MG63 (cell line): Measurements from ENCODE around the gene FAM3B. TPM values are rescaled to one million over a fixed set of nuclear protein-coding genes. Genes with fewer than 3 reads are reported as not detected.

Experiments
- DNase-seq: peaks from one replicate; pipeline ENCODE4 v3.0.0-alpha.2; 2020
- H3K27me3 ChIP-seq: fragments of 250-450 bp; sonication (Bioruptor Pico); 2 replicates; pipeline ENCODE4 v1.5.1; 2020; ENCODE audit warnings: mild to moderate bottlenecking, moderate library complexity
- H3K36me3 ChIP-seq: fragments of 250-450 bp; sonication (Bioruptor Pico); 2 replicates; pipeline ENCODE4 v1.5.1; 2020; ENCODE audit warnings: mild to moderate bottlenecking, moderate library complexity
- H3K4me3 ChIP-seq: fragments of 250-450 bp; sonication (Bioruptor Pico); 2 replicates; pipeline ENCODE4 v1.5.1; 2020; ENCODE audit warnings: mild to moderate bottlenecking, moderate library complexity
- H3K9me3 ChIP-seq: fragments of 250-450 bp; sonication (Bioruptor Pico); 2 replicates; pipeline ENCODE4 v1.5.1; 2020; ENCODE audit warnings: mild to moderate bottlenecking, moderate library complexity
- total RNA-seq: library from RNA; depleted of rRNA; stranded (reverse); fragments of >200 nt; shearing (Covaris generic); gene quantifications from 2 replicates; pipeline ENCODE4 v1.2.3, GENCODE V29; 2014; ENCODE audit warnings: low replicate concordance

The FAM3B gene
- total RNA-seq, 1 experiment from 2014 or later = not detected

DNA sequence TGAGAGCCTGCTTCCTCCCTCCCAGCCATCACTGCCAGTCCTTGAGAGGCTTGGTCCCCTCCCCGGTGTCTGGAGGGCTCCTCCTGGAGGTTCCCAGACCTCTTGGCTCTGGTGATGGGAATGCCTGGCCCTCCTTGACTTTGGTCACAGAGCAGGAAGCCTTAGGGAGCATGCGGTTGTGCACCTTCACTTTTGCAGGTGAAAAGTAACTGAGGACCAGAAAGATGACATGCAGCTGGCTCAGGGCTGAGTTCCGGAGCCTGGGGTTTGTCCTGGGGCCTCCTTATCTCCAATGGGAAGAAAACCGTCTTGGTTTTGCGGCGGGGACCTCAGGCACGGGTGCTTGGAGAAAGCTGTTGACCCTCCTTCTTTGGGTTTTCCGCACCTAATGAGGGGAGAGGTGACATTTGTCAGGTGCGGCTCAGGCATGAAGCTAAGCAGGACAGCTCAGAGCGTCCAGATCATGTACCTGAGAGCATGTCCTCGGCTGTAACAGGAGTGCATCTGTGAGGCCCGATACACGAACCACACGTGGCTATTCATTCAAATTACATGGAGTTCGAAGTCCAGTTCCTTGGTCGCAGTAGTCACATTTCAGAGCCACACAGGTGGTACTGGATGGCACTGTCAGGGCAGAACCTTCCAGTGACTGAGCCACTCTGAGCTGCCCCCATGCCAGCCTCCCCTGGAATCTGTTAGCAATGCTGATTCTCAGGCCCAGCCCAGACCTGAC, 44.6 kb downstream of the FAM3B start:
- Histone ChIP-seq H3K4me3 (no peak overlapping the region), H3K27me3 (peaks cover 2% of the 10 kb centered on the region; the same call in 1 of the 2 replicates), H3K36me3 (no peaks in the 10 kb centered on the region), H3K9me3 (no peaks in the 10 kb centered on the region)
- DNase-seq = no peak

DNA sequence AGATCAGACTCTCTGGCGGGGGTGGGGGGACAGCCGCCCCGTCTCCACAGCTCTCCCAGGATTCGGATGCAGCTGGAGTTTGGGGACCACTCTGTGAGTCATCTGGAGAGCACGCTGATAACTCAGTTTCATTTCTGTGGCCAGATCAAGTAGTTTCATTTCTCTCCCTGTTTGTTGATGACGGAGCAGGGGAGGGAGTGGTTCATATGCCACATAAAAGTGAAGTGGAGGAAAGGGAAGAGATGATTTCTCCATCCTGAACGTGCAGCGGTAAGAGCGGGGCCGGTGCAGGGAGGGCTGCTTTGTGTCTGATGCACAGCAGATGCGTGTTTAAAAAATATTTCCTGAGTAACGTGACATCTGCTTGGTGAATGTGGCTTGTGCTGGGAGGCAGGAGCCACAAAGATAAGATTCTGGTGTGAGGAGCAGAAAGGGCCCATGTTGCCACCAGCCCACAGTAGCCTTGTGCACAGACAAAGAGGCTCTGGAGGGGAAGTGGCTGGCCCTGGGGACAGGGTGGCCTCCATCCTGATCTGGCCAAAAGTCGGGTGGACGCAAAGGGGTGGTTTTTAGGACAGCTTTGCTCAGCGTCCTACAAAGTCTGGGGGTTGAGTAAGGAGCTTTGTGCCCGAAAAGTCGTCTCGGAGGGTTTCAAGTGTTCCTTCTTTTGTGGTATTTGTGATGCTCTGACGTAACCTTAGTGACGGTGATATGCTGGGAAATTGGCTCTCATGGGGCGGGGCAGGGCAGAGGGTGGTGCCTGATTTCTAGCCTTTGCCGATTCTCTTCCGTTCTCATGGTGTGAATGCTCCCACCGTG, 45.4 kb downstream of the FAM3B start, which contains the start of gene MX2:
Gene MX2 (plus strand): TSS at position 242 of the 819 bp plus-strand sequence. CDS start 14,880 bp downstream, outside the sequence.
- Histone ChIP-seq H3K36me3 (no peaks in the 10 kb centered on the region), H3K9me3 (no peaks in the 10 kb centered on the region), H3K27me3 (no peaks in the 10 kb centered on the region), H3K4me3 (peak within 1 kb of the TSS; percentile 15)
- peak; percentile 30 for DNase-seq

DNA sequence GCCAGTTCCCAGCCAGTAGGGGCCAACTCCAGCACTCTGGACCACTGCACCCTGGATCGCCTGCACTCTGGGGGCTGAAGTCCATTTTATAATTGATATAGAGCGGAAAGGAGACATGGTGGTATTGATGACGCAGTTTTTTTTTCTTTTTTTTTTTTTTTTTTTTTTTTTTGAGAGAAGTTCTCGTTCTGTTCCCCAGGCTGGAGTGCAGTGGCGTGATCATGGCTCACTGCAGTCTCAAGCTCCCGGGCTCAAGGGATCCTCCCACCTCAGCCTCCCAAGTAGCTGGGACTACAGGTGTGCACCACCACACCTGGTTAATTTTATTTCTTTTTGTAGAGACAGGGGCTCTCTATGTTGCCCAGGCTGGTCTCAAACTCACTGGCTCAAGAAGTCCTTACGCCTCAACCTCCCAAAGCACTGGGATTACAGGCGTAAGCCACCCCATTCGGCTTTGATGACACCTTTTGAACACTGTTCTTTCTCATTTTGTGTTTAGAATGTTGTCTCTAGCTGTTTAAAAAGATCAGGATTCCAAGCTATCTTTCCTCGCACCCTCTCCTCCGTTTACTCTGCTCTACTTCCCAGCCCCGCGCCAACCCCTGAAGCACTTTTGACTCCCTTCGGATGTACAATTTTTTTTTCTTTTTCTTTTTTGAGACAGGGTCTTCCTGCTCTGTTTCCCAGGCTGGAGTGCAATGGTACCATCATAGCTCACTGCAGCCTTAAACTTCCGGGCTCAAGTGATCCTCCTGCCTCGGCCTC, 46.2 kb downstream of the FAM3B start:
- H3K9me3 ChIP-seq = no peaks in the 10 kb centered on the region
- no peaks in the 10 kb centered on the region for H3K36me3 ChIP-seq
- H3K27me3 ChIP-seq = no peaks in the 10 kb centered on the region
- DNase-seq = no peak
- no peak overlapping the region for H3K4me3 ChIP-seq

DNA sequence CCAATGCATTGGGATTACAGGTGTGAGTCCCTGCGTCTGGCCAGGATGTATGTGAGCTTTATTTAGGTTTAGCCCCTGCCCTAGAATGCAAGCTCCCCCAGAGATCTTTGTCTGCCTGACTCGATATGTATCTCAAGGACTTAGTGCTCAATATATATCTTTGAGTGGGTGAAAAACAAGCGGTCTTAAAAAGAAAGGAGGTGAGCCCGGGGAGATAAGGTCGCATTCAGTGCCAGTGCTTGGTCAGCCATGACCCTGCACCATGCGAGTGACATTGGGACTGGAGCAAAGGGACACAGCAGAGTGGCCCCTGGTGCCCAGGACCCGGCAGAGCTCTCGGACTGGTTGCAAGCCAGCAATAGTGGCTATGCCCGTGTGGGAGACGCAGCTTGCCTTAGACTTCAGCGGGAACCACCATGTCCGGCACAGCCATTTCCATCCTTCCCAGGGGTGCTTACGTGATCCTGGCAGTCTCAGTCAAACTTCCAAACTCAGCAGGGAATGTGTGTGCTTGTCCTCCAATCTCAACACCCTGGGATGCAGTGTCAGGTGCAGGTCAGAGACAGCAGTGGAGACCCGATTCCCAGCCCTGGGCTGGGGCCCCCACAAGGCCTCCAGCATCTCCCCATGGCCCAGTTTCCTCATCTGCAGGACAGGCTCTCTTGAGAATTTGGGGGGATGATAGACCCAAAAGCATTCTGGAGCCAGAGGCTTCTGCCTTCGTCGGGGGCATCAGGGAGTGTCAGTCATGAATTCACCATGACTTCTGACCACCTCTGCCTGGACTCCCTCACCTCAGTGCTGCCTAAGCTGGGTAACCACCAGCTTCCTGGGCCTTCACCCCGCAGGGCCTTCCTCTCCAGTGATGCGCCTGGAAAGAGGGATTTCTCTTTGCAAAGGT, 47.0 kb downstream of the FAM3B start:
- H3K9me3 ChIP-seq = no peaks in the 10 kb centered on the region
- H3K4me3 ChIP-seq = no peak overlapping the region
- DNase-seq = no peak
- H3K27me3 ChIP-seq = no peaks in the 10 kb centered on the region
- H3K36me3 ChIP-seq = no peaks in the 10 kb centered on the region

DNA sequence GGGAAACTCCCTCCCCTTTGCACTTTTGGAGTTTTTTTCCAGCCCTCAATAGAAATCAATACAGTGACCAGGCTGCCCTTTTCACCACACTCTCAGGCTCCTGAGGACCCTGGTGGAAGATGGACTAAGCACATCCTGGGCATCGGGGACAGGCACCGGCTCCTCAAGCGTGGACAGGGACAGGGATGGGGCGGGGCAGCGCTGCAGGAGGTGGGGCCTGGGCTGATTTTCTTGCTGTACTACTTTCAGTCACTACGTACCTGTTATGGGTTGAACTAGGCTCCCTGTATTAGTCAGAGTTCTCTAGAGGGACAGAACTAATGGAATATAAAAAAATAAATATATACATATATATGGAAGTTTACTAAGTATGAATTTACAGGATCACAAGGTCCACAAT, 47.7 kb downstream of the FAM3B start:
- H3K4me3 ChIP-seq = no peak overlapping the region
- no peak for DNase-seq
- H3K27me3 ChIP-seq = no peaks in the 10 kb centered on the region
- H3K36me3 ChIP-seq = no peaks in the 10 kb centered on the region
- no peaks in the 10 kb centered on the region for H3K9me3 ChIP-seq

DNA sequence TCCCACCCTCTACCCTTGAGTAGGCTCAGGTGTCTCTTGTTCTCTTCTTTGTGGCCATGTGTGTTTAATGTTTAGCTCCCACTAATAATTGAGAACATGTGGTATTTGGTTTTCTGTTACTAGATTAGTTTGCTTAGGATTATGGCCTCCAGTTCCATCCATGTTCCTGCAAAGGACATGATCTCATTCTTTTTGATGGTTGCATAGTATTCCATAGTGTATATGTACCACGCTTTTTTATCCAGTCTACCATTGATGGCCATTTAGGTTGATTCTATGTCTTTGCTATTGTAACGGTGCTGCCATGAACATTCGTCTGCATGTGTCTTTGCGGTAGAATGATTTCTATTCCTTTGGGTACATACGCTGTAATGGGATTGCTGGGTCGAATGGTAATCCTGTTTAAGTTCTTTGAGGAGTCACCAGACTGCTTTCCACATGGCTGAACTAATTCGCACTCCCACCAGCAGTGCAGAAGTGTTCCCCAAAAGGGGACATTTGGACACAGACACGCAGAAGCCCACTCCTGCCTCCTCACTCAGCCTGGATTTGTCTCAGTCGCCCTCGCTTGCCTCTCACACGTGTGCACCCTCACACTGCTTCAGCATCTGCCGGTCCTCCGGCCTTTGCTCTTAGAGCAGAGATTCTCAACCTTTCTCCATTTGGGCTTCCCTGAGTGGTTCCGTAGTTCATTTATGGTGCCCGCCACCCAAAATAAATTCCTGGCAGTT, 48.9 kb downstream of the FAM3B start:
- Histone ChIP-seq H3K36me3 (no peaks in the 10 kb centered on the region), H3K9me3 (no peaks in the 10 kb centered on the region), H3K27me3 (no peaks in the 10 kb centered on the region), H3K4me3 (no peak overlapping the region)
- no peak for DNase-seq

- DNase-seq = peak; percentile 73
- no peaks in the 10 kb centered on the region for H3K27me3 ChIP-seq
Observed at GRCh38 chr21:41366522-41367151, 50.0 kb downstream of the FAM3B start.

GRCh38 chr21:41367301-41367944, 50.8 kb downstream of the FAM3B start:
- Histone ChIP-seq H3K27me3 (no peaks in the 10 kb centered on the region), H3K36me3 (no peaks in the 10 kb centered on the region), H3K4me3 (no peak overlapping the region), H3K9me3 (no peaks in the 10 kb centered on the region)
- DNase-seq = no peak

More at GRCh38 chr21:41366522-41367151, 50.0 kb downstream of the FAM3B start:
- H3K4me3 ChIP-seq = no peak overlapping the region
- H3K9me3 ChIP-seq = no peaks in the 10 kb centered on the region
- H3K36me3 ChIP-seq = no peaks in the 10 kb centered on the region

DNA sequence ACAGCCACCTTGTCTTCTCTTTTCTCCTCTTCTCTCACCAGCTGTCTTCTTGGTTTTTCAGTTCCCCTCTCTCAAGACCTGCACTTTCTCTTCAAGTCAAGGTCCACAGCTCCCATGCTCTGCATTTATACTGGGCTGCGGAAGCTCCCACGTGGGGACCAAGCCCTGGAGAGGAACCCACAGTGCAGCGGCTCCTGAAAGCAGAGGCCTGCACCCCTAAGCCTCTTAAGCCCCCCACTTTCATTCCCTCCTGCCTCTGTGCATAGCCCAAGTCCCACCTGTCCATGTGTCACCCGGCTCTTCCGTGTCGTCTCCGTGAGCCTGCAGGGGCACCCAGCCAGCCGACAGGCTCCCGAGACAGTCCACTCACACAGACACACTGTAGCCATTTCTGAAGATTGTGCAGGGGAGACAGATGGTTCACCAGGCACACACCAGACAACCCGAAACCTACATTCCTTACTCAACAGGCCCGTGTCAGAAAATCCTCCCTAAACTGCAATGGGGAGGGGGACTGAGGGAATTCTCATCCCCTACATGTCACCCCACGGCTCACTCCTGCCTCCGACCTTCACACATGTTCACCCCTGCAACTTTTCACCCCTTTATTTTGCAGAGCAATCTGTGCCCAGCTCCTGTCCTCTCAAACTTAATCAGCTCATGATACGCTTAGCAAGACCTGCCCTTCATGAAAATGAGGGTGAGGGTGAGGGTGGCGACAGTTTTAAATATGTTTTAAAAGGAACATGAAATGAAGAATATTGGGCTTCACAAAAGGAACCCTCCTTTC, 51.5 kb downstream of the FAM3B start:
- H3K27me3 ChIP-seq = no peaks in the 10 kb centered on the region
- no peaks in the 10 kb centered on the region for H3K9me3 ChIP-seq
- no peak for DNase-seq
- no peak overlapping the region for H3K4me3 ChIP-seq
- no peaks in the 10 kb centered on the region for H3K36me3 ChIP-seq

DNA sequence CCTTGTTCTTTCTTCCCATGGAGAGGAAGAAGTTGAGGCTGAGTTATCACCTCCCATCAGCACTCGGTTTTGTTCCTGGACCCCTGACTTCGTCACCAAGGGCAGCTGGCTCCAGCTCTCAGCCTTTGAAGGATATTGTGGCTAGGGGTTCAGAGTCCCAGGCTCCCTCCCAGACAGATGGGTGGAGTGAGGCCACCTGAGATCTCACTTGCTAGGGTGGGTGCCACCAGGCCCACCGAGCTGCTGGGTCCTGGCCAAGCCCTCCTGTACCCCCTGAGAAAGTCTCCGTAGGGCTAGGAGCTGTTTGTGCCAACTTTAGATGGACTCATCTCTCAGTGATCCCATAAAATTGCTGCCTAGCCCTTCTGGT, 52.1 kb downstream of the FAM3B start:
- H3K36me3 ChIP-seq = no peaks in the 10 kb centered on the region
- no peak for DNase-seq
- H3K4me3 ChIP-seq = no peak overlapping the region
- no peaks in the 10 kb centered on the region for H3K27me3 ChIP-seq
- H3K9me3 ChIP-seq = no peaks in the 10 kb centered on the region

GRCh38 chr21:41369105-41369919, 52.7 kb downstream of the FAM3B start:
- Histone ChIP-seq H3K36me3 (no peaks in the 10 kb centered on the region), H3K4me3 (no peak overlapping the region)
- no peak for DNase-seq

DNA sequence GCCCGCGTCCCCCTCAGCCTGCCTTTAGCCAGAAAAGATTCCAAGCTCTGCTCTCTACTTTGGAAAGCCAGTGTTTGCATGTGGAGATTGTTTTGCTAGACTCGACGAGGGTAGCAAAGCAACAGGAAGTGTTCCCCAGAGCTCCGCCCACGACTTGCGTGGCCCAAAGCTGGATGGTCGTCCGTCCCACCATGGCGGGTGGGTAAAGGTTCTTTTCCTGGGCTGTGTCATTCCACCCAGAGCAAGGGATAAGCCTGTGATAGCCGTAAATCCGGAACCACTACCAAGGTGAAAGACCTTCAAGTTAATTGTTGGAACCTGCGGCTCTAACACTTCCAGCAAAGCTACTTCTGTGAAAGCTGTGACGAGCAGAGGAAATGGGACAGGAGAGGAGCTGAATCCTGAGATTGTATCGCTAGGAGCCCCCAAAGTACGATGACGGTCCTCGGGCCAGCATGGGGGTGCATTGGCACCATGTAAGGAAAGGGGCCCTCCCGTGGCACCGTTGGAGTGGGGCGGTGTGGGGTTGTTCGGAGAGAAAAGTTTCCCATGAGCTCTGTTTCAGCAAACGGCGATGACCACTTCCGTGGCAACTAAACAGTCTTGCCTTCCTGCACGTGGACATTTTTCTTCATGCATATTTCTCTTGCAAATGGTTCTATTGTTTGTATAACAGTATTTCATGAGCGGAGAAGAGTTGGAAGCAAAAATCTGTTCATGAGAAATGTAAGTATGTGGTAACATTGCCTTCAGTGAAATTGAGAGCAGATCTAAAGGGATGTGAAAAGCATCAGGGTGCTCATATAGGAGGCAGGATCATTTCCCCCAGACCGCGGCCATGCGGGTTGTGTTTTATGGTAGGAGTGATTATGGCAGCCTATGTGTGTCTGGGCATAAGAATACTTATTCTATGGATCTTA, 53.6 kb downstream of the FAM3B start:
- Histone ChIP-seq H3K27me3 (no peaks in the 10 kb centered on the region), H3K9me3 (no peaks in the 10 kb centered on the region), H3K4me3 (no peak overlapping the region), H3K36me3 (no peaks in the 10 kb centered on the region)
- no peak for DNase-seq

More at GRCh38 chr21:41369105-41369919, 52.7 kb downstream of the FAM3B start:
- H3K9me3 ChIP-seq = no peaks in the 10 kb centered on the region
- H3K27me3 ChIP-seq = no peaks in the 10 kb centered on the region
